OCI-LY3 (cell line): Measurements from ENCODE around the gene IL3RA.

ENCODE experiments used
- H2AFZ ChIP-seq: fragments of 200-600, 300-600 bp; shearing (Covaris generic); 2 replicates; pipeline ENCODE4 v1.6.0; 2014; ENCODE audit warnings: antibody characterized with exemption, low read depth, low read length
- H3K27ac ChIP-seq: fragments of 200-600, 300-600 bp; sonication (generic); 2 replicates; pipeline ENCODE4 v1.5.1; 2014; ENCODE audit warnings: mild to moderate bottlenecking, low read length, moderate library complexity, mixed read lengths
- H3K27me3 ChIP-seq: fragments of 200-600, 300-600 bp; sonication (generic); 2 replicates; pipeline ENCODE4 v1.6.1; 2014; ENCODE audit warnings: low read depth, low read length, mixed read lengths
- H3K36me3 ChIP-seq: fragments of 200-600, 300-600 bp; sonication (generic); replicated peaks from 2 replicates; pipeline ENCODE3; 2014; ENCODE audit warnings: low read depth, low read length, mixed read lengths
- H3K4me1 ChIP-seq: fragments of 300-600, 200-600 bp; sonication (generic); 2 replicates; pipeline ENCODE4 v1.6.1; 2014; ENCODE audit warnings: low read length, mixed read lengths
- H3K4me2 ChIP-seq: fragments of 200-600, 300-600 bp; sonication (generic); 2 replicates; pipeline ENCODE4 v1.6.1; 2014; ENCODE audit warnings: low read length, mixed read lengths
- H3K4me3 ChIP-seq: fragments of 300-600, 200-600 bp; sonication (generic); 2 replicates; pipeline ENCODE4 v1.5.1; 2014; ENCODE audit warnings: antibody characterized with exemption, mild to moderate bottlenecking, low read length, moderate library complexity
- H3K79me2 ChIP-seq: fragments of 300-600, 200-600 bp; shearing (Covaris generic); 2 replicates; pipeline ENCODE4 v1.6.1; 2014; ENCODE audit warnings: mild to moderate bottlenecking, low read length, mixed read lengths
- H3K9ac ChIP-seq: fragments of 300-600, 200-600 bp; shearing (Covaris generic); 2 replicates; pipeline ENCODE4 v1.6.0; 2014; ENCODE audit warnings: mild to moderate bottlenecking, low read length, moderate library complexity
- H3K9me3 ChIP-seq: fragments of 200-600, 300-600 bp; shearing (Covaris generic); 2 replicates; pipeline ENCODE4 v1.6.1; 2014; ENCODE audit warnings: low read length, mixed read lengths; ENCODE audit not compliant: insufficient read depth
- H4K20me1 ChIP-seq: fragments of 200-600, 300-600 bp; sonication (generic); 2 replicates; pipeline ENCODE4 v1.6.1; 2016; ENCODE audit warnings: low read length, mixed read lengths; ENCODE audit not compliant: insufficient read depth
- CTCF ChIP-seq: fragments of 200-600, 300-600 bp; sonication (generic); IDR thresholded peaks from 2 replicates; pipeline ENCODE4 v1.5.1; 2014; ENCODE audit warnings: antibody characterized with exemption, low read length, low read depth
- EZH2phosphoT487 ChIP-seq: fragments of 200-600 bp; shearing (Covaris generic); IDR thresholded peaks from 2 replicates; pipeline ENCODE4 v1.6.1; 2018; ENCODE audit warnings: antibody characterized with exemption, mixed run types, low read depth

Gene IL3RA

GRCh38 chrX:1427756-1428155 is 91.2 kb downstream of the IL3RA start:
- no peak overlapping the region for H3K4me3 ChIP-seq
- H3K79me2 ChIP-seq, result no peaks in the 10 kb centered on the region
- H3K27ac ChIP-seq, result no peak overlapping the region
- no peaks in the 10 kb centered on the region for H4K20me1 ChIP-seq
- H2AFZ ChIP-seq, result no peak overlapping the region
- H3K9me3 ChIP-seq, result peaks cover 5% of the 10 kb centered on the region; the same call in 1 of the 2 replicates
- no peak overlapping the region for H3K9ac ChIP-seq
- TF ChIP-seq CTCF (no peak), EZH2phosphoT487 (no peak)
- peaks cover 67% of the 10 kb centered on the region for H3K36me3 ChIP-seq
- no peaks in the 10 kb centered on the region for H3K27me3 ChIP-seq
- H3K4me1 ChIP-seq, result no peaks in the 10 kb centered on the region
- H3K4me2 ChIP-seq, result no peak overlapping the region

DNA sequence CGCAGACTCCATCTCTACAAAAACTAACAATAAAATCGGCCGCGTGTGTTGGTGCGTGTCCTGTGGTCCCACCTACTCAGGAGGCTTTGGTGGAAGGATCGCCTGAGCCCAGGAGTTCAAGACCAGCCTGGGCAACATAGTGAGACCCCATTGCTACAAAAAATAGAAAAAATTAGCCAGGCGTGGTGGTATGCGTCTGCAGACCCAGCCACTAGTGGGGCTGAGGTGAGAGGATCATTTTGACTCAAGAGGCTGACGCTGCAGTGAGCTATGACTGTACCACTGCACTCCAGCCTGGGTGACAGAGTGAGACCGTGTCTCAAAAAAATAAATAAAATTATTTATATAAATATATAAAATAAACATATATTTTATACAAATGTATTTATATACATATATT is 93.9 kb downstream of the IL3RA start:
- Histone ChIP-seq H3K9me3 (no peaks in the 10 kb centered on the region), H3K79me2 (no peaks in the 10 kb centered on the region), H3K36me3 (peaks cover 57% of the 10 kb centered on the region), H2AFZ (no peak overlapping the region), H4K20me1 (no peaks in the 10 kb centered on the region), H3K4me3 (no peak overlapping the region), H3K9ac (no peak overlapping the region), H3K27ac (no peak overlapping the region), H3K27me3 (no peaks in the 10 kb centered on the region), H3K4me2 (no peak overlapping the region), H3K4me1 (no peaks in the 10 kb centered on the region)
- TF ChIP-seq CTCF (no peak), EZH2phosphoT487 (no peak)
